Measurements from ENCODE around the gene SLMAP. TPM values are rescaled to one million over a fixed set of nuclear protein-coding genes. Genes with fewer than 3 reads are reported as not detected.

Gene SLMAP
- total RNA-seq, 2 donors from 2014 or later, result 221 to 239 TPM

DNA sequence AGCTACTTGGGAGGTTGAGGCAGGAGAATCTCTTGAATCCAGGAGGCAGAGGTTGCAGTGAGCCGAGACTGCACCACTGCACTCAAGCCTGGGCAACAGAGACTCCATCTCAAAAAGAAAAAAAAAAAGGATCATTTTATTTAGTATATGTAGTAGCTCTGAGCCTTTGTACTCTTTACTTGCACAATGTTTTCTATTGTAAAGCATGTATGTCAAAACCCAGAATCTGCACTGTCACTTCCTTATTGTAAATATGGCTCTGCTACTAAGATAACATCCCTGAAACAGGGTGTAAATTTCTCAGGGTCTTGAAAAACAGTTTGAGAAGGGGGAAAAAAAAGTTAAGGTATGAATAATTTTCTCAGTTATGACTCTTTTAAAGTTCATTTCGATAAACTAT lies 35.1 kb downstream of the SLMAP start:
- no peak overlapping the region for H3K27ac ChIP-seq
- no peak overlapping the region for H3K4me3 ChIP-seq
- H3K4me1 ChIP-seq (ENCODE audit: control insufficient read depth in 1 of 2, low read depth in 2 of 2), result peaks cover 11 to 13% of the 10 kb centered on the region in 2 donors
- DNase-seq (ENCODE audit: low spot score), result no peak
- no peaks in the 10 kb centered on the region for H3K27me3 ChIP-seq (replicated peaks; ENCODE audit: insufficient read depth)
- H3K36me3 ChIP-seq, result no peaks in the 10 kb centered on the region
- ATAC-seq (ENCODE audit: insufficient number of reproducible peaks, low FRiP score, low read depth), result no peak
- no peaks in the 10 kb centered on the region for H3K9me3 ChIP-seq
- no peak for TF ChIP-seq CTCF (IDR thresholded peaks at IDR 0.05)

DNA sequence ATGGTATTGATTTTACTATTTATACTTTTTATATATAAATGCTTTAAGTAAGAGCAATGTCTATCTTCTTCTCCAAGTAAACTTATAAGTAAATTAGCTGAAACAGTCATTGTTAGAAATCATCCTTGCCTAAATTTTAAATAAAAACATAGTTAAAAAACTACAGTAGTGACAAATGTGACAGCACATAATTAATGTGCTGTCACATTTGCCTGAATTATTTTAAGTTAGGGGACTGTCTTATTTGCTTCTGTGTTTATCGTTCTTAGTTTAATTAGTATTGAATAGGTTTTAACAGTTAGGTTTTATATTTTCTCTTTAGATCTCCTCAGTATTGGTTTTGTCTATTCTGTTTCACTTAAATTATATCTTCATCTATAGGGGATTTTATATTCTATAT lies 36.1 kb downstream of the SLMAP start:
- H3K27me3 ChIP-seq (replicated peaks; ENCODE audit: insufficient read depth), result no peaks in the 10 kb centered on the region
- H3K36me3 ChIP-seq, result no peaks in the 10 kb centered on the region
- no peak for TF ChIP-seq CTCF (IDR thresholded peaks at IDR 0.05)

DNA sequence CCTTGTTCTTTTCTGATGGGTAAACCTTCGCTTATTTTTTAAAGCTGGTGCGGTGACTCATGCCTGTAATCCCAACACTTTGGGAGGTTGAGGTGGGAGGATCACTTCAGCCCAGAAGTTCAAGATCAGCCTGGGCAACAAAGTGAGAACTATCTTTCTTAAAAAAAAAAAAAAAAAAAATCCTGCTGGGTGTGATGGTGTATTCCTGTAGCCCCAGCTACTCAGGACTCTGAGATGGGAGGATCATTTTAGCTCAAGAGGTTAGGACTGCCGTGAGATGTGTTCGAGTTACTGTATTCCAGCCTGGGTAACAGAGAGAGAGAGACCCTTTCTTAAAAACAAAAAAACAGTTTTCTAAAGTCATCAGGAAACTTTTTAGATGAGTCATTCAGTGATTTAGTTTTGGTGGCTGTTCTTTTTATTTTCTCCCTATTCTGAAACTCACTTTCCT lies 37.7 kb downstream of the SLMAP start:
- ATAC-seq (ENCODE audit: insufficient number of reproducible peaks, low FRiP score, low read depth), result no peak
- TF ChIP-seq CTCF (IDR thresholded peaks at IDR 0.05), result no peak
- DNase-seq (ENCODE audit: low spot score), result no peak
- no peaks in the 10 kb centered on the region for H3K27me3 ChIP-seq (replicated peaks; ENCODE audit: insufficient read depth)
- H3K9me3 ChIP-seq, result no peaks in the 10 kb centered on the region
- H3K36me3 ChIP-seq, result no peaks in the 10 kb centered on the region
- no peak overlapping the region for H3K27ac ChIP-seq
- H3K4me1 ChIP-seq (ENCODE audit: control insufficient read depth in 1 of 2, low read depth in 2 of 2), result peaks cover 7 to 16% of the 10 kb centered on the region in 2 donors
- H3K4me3 ChIP-seq, result no peak overlapping the region

More for the DNA sequence above, 36.1 kb downstream of the SLMAP start:
- Histone ChIP-seq H3K9me3 (no peaks in the 10 kb centered on the region), H3K27ac (no peak overlapping the region), H3K4me1 (ENCODE audit: control insufficient read depth in 1 of 2, low read depth in 2 of 2) (peaks cover 11 to 16% of the 10 kb centered on the region in 2 donors), H3K4me3 (no peak overlapping the region)
- DNase-seq (ENCODE audit: low spot score), result no peak
- no peak for ATAC-seq (ENCODE audit: insufficient number of reproducible peaks, low FRiP score, low read depth)

- H3K9me3 ChIP-seq, result no peaks in the 10 kb centered on the region
- no peaks in the 10 kb centered on the region for H3K36me3 ChIP-seq
- peaks cover 7 to 16% of the 10 kb centered on the region in 2 donors for H3K4me1 ChIP-seq (ENCODE audit: control insufficient read depth in 1 of 2, low read depth in 2 of 2)
- no peak for DNase-seq (ENCODE audit: low spot score)
- H3K27ac ChIP-seq, result no peak overlapping the region
- no peak for ATAC-seq (ENCODE audit: insufficient number of reproducible peaks, low FRiP score, low read depth)
- no peak overlapping the region for H3K4me3 ChIP-seq
- TF ChIP-seq CTCF (IDR thresholded peaks at IDR 0.05), result no peak
- no peaks in the 10 kb centered on the region for H3K27me3 ChIP-seq (replicated peaks; ENCODE audit: insufficient read depth)
These were observed 38.4 kb downstream of the SLMAP start for GRCh38 chr3:57794501-57794900.

- no peaks in the 10 kb centered on the region for H3K9me3 ChIP-seq
- TF ChIP-seq CTCF (IDR thresholded peaks at IDR 0.05), result no peak
- H3K27me3 ChIP-seq (replicated peaks; ENCODE audit: insufficient read depth), result no peaks in the 10 kb centered on the region
- no peaks in the 10 kb centered on the region for H3K36me3 ChIP-seq
- H3K4me3 ChIP-seq, result no peak overlapping the region
- peaks cover 7 to 16% of the 10 kb centered on the region in 2 donors for H3K4me1 ChIP-seq (ENCODE audit: control insufficient read depth in 1 of 2, low read depth in 2 of 2)
- DNase-seq (ENCODE audit: low spot score), result no peak
- H3K27ac ChIP-seq, result no peak overlapping the region
- ATAC-seq (ENCODE audit: insufficient number of reproducible peaks, low FRiP score, low read depth), result no peak
These were observed 38.8 kb downstream of the SLMAP start for GRCh38 chr3:57794951-57795350.
